ENCODE data around the gene LRRK1. TPM values are rescaled to one million over a fixed set of nuclear protein-coding genes. Genes with fewer than 3 reads are reported as not detected.

LRRK1 gene
- total and polyA plus RNA-seq, 2 of the 4 experiments (the other 2 are of a cell fraction) = 3.0 to 5.8 TPM

DNA sequence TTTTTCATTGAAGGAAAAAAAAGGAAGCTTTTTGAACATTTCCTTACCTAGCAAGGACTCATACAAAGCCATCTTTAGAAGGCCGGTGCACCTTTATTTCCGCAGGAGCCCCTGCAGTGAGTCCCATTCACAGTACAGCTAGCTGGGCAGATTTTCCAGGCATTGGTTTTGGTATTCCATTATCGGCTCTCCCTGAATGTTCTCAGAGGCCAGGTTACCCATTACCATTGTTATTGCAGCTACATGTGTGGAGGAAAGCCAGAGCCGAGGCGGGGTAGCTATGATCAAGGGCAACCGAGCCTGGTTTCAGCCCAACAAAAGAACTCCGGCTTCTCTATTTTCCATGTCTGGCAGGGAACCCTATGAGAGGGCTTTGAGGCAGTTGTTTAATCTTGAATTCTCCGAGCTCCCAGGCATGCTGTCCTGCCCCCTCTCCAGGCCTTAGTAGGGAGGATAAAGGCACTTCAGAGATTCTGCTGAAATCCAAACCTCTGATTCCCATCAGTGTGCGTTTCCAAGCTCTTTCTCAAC lies 100.3 kb downstream of the LRRK1 start:
- H3K36me3 ChIP-seq (ENCODE audit: control insufficient read depth, insufficient read depth, low read length) = peaks cover 16% of the 10 kb centered on the region
- H4K5ac ChIP-seq (ENCODE audit: low read depth, low read length) = no peak overlapping the region
- H3K27me3 ChIP-seq (ENCODE audit: control insufficient read depth, insufficient read depth, low read length) = no peaks in the 10 kb centered on the region
- no peak overlapping the region for H2BK20ac ChIP-seq (ENCODE audit: low read depth, low read length)
- H3K4me3 ChIP-seq (ENCODE audit: insufficient read depth, low read depth, low read length) = no peak overlapping the region
- H3K4me1 ChIP-seq (ENCODE audit: control insufficient read depth, insufficient read depth, low read length) = peaks cover 18% of the 10 kb centered on the region
- no peak overlapping the region for H3K4ac ChIP-seq (ENCODE audit: low read depth, low read length)
- no peak overlapping the region for H2AFZ ChIP-seq (replicated peaks; ENCODE audit: low read length, poor library complexity)
- no peak for DNase-seq
- dilution Hi-C loops (cut with HindIII; ENCODE audit: low sequenced_read_pairs, unreplicated experiment) (loop anchor here (25.0 kb wide), 1 partner anchor 382 kb away; no protein-coding TSS in a partner anchor), in situ Hi-C loops (cut with MboI; ENCODE audit: low sequenced_read_pairs) (loop anchor here (5.0 kb wide), 1 partner anchor 238 kb away; no protein-coding TSS in a partner anchor), intact Hi-C loops (cut with micrococcal nuclease) (loop anchor here (5.0 to 10.0 kb wide), 3 partner anchors 68 to 625 kb away; no protein-coding TSS in a partner anchor)
- H2BK15ac ChIP-seq (ENCODE audit: low read depth, low read length) = no peak overlapping the region
- H2AK5ac ChIP-seq (ENCODE audit: low read depth, low read length) = no peak overlapping the region
- no peaks in the 10 kb centered on the region for H3K9me3 ChIP-seq (ENCODE audit: control insufficient read depth, insufficient read depth, low read length)
- no peak overlapping the region for H3K4me2 ChIP-seq (ENCODE audit: low read depth, low read length)
- no peak overlapping the region for H2AK9ac ChIP-seq (replicated peaks; ENCODE audit: low read depth, low read length, poor library complexity)
- ChIA-PET POLR2A (ENCODE audit: unreplicated experiment) (no interaction called here), CTCF (no interaction called here)
- H3K23ac ChIP-seq (ENCODE audit: low read depth, low read length) = no peak overlapping the region
- H3K9me1 ChIP-seq (ENCODE audit: insufficient read depth, low read length) = no peaks in the 10 kb centered on the region
- no peak overlapping the region for H3K27ac ChIP-seq (ENCODE audit: insufficient read depth, low read length)
- WGBS, 2 experiments (ENCODE audit: extremely low coverage in 2 of 2, insufficient read length in 1 of 2) = 88% methylated on average over 6 of the region's 9 CpGs; no CpG with 5 or more reads in 1 of the 2 experiments
- H2BK120ac ChIP-seq (ENCODE audit: low read depth, low read length) = no peak overlapping the region
- no peak overlapping the region for H4K91ac ChIP-seq (ENCODE audit: insufficient read depth, low read depth, low read length)
- no peak overlapping the region for H3K14ac ChIP-seq (replicated peaks; ENCODE audit: low read depth, low read length)
- H3K9ac ChIP-seq (ENCODE audit: low read depth, low read length) = no peak overlapping the region
- H4K20me1 ChIP-seq (ENCODE audit: insufficient read depth, low read length) = no peaks in the 10 kb centered on the region
- no peak overlapping the region for H3K56ac ChIP-seq (ENCODE audit: extremely low read depth, insufficient read depth, low read length)
- no TSS peak for BruUV-seq (replicated peaks)
- TF ChIP-seq MAFK (IDR thresholded peaks at IDR 0.05; ENCODE audit: low read depth, low read length) (no peak), SMC3 (IDR thresholded peaks at IDR 0.05; ENCODE audit: low read depth, low read length) (no peak), RCOR1 (IDR thresholded peaks at IDR 0.05; ENCODE audit: insufficient replicate concordance, low read length) (no peak), BHLHE40 (IDR thresholded peaks at IDR 0.05; ENCODE audit: low read depth, low read length) (no peak), CEBPB (IDR thresholded peaks at IDR 0.05; ENCODE audit: low read depth, low read length) (no peak), MXI1 (IDR thresholded peaks at IDR 0.05; ENCODE audit: borderline replicate concordance, low read depth, low read length) (no peak), RAD21 (IDR thresholded peaks at IDR 0.05; ENCODE audit: low read length) (no peak), RFX5 (IDR thresholded peaks at IDR 0.05; ENCODE audit: low read depth, low read length) (no peak), CHD1 (IDR thresholded peaks at IDR 0.05; ENCODE audit: low read depth, low read length) (no peak)
- TF ChIP-seq, protein P1, sequence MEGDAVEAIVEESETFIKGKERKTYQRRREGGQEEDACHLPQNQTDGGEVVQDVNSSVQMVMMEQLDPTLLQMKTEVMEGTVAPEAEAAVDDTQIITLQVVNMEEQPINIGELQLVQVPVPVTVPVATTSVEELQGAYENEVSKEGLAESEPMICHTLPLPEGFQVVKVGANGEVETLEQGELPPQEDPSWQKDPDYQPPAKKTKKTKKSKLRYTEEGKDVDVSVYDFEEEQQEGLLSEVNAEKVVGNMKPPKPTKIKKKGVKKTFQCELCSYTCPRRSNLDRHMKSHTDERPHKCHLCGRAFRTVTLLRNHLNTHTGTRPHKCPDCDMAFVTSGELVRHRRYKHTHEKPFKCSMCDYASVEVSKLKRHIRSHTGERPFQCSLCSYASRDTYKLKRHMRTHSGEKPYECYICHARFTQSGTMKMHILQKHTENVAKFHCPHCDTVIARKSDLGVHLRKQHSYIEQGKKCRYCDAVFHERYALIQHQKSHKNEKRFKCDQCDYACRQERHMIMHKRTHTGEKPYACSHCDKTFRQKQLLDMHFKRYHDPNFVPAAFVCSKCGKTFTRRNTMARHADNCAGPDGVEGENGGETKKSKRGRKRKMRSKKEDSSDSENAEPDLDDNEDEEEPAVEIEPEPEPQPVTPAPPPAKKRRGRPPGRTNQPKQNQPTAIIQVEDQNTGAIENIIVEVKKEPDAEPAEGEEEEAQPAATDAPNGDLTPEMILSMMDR (conservative IDR thresholded peaks at IDR 0.05; ENCODE audit: low read depth, low read length) = no peak
- TF ChIP-seq, protein P2, sequence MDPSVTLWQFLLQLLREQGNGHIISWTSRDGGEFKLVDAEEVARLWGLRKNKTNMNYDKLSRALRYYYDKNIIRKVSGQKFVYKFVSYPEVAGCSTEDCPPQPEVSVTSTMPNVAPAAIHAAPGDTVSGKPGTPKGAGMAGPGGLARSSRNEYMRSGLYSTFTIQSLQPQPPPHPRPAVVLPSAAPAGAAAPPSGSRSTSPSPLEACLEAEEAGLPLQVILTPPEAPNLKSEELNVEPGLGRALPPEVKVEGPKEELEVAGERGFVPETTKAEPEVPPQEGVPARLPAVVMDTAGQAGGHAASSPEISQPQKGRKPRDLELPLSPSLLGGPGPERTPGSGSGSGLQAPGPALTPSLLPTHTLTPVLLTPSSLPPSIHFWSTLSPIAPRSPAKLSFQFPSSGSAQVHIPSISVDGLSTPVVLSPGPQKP (IDR thresholded peaks at IDR 0.05; ENCODE audit: borderline replicate concordance, low read depth, low read length) = no peak
- TF ChIP-seq, protein P3, sequence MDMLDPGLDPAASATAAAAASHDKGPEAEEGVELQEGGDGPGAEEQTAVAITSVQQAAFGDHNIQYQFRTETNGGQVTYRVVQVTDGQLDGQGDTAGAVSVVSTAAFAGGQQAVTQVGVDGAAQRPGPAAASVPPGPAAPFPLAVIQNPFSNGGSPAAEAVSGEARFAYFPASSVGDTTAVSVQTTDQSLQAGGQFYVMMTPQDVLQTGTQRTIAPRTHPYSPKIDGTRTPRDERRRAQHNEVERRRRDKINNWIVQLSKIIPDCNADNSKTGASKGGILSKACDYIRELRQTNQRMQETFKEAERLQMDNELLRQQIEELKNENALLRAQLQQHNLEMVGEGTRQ (IDR thresholded peaks at IDR 0.05; ENCODE audit: low read depth, low read length) = no peak
- no peaks in the 10 kb centered on the region for H3K79me1 ChIP-seq (ENCODE audit: low read depth in 1 of 2, low read length in 2 of 2)
- ATAC-seq (ENCODE audit: low read depth) = no peak
- H2BK5ac ChIP-seq (ENCODE audit: low read depth, low read length, poor library complexity, severe bottlenecking) = no peak overlapping the region
- no peak overlapping the region for H3K18ac ChIP-seq (ENCODE audit: low read depth, low read length)
- no peak overlapping the region for H4K8ac ChIP-seq (ENCODE audit: low read depth in 2 of 2, low read length in 2 of 2)
